Measurements from ENCODE around the gene UBA3.

UBA3 gene

GRCh38 chr3:69072928-69073327 is 7.2 kb downstream of the UBA3 start:
- TF ChIP-seq, protein P1, sequence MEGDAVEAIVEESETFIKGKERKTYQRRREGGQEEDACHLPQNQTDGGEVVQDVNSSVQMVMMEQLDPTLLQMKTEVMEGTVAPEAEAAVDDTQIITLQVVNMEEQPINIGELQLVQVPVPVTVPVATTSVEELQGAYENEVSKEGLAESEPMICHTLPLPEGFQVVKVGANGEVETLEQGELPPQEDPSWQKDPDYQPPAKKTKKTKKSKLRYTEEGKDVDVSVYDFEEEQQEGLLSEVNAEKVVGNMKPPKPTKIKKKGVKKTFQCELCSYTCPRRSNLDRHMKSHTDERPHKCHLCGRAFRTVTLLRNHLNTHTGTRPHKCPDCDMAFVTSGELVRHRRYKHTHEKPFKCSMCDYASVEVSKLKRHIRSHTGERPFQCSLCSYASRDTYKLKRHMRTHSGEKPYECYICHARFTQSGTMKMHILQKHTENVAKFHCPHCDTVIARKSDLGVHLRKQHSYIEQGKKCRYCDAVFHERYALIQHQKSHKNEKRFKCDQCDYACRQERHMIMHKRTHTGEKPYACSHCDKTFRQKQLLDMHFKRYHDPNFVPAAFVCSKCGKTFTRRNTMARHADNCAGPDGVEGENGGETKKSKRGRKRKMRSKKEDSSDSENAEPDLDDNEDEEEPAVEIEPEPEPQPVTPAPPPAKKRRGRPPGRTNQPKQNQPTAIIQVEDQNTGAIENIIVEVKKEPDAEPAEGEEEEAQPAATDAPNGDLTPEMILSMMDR (IDR thresholded peaks at IDR 0.05; ENCODE audit: extremely low read depth, missing control alignments), result no peak
- no peak for DNase-seq (ENCODE audit: low spot score)

DNA sequence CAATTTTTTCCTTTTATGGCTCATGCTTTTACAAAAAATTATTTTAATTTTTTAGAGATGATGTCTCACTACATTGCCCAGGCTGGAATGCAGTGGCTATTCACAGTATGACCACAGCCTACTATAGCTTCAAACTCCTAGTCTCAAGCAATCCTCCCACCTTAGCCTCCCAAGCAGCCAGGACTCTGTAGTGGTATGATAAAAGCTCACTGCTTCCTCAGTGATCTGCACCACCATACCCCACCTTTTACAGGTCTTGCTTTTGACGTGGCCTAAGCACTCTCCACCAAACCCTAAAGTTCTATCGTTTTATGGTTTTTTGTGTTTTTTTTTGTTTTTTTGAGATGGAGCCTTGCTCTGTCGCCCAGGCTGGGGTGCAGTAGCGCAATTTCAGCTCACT is 14.0 kb downstream of the UBA3 start:
- TF ChIP-seq, protein P1 (IDR thresholded peaks at IDR 0.05; ENCODE audit: extremely low read depth, missing control alignments), result no peak

GRCh38 chr3:69065318-69065964 is 14.7 kb downstream of the UBA3 start:
- no peak for DNase-seq (ENCODE audit: low spot score)

More for the DNA sequence above, 14.0 kb downstream of the UBA3 start:
- no peak for DNase-seq (ENCODE audit: low spot score)

DNA sequence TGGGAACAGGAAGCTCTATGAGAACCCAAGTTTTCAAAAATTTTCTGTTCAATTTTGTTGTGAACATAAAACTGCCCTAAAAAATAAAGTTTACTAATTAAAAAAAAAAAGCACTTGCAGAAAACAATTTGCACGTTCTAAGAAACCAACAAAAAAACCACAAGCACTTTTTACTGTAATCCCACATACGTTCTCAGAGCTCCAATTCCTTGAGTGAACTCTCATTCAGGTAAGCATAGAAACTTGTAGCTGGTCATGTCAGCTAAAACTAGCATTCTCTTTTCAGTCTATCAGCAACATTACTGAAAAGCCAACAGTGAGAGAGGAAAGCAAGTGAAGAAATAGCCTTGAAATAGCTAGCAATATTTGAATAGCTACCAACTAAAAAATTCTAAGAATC is 16.5 kb downstream of the UBA3 start:
- DNase-seq (ENCODE audit: low spot score), result no peak
- TF ChIP-seq, protein P1 (IDR thresholded peaks at IDR 0.05; ENCODE audit: extremely low read depth, missing control alignments), result no peak

More at GRCh38 chr3:69065318-69065964, 14.7 kb downstream of the UBA3 start:
- TF ChIP-seq, protein P1 (IDR thresholded peaks at IDR 0.05; ENCODE audit: extremely low read depth, missing control alignments), result no peak

GRCh38 chr3:69059688-69060087 is 20.5 kb downstream of the UBA3 start:
- DNase-seq (ENCODE audit: low spot score), result no peak
- TF ChIP-seq, protein P1 (IDR thresholded peaks at IDR 0.05; ENCODE audit: extremely low read depth, missing control alignments), result no peak

DNA sequence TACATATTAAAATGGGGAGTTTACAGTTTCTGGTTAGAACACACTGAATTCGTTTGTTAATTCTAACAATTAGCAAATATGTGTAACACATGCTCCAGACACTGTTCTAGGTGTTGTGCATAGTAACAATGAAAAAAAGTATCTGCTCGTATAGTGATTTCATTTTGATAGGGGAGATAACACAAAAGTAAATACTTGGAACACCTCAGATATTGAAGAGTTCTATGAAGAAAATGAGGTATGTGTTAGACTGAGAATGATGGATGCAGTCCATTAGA is 21.3 kb downstream of the UBA3 start:
- TF ChIP-seq, protein P1 (IDR thresholded peaks at IDR 0.05; ENCODE audit: extremely low read depth, missing control alignments), result no peak
- no peak for DNase-seq (ENCODE audit: low spot score)

DNA sequence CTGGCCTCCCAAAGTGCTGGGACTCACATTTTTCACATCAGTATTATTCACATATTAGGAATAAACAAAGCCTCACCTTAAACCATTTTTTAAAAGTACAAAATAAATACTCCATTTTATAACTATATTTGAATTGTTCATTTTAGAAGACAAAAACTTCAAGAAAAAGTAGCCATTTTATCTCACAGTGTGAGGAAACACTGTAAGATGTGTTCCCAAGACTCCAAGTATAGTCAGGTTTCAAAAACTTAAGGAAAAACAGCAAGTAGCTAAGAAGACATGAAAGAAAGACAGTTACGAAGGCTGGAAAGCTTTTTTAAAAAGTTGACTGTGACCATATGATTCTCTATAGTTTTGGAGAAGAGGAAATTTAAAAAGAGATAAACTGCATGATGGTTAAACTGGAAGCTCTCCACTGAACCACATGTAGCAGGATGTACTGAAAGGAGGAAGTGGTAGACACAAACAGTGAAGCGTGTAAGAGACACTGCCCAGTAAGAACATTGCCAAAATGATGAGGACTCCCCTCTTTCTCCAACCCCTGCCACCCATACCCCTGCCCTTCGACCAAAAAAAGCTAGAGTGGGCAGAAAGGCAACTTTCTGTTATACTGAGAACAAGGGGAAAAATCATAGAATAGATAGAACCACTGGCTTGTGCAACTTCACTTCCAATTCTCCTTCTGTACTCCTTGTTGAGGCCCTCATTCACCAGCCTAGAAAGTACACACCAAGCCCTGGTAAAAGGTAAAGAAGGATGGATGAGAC is 21.8 kb downstream of the UBA3 start:
- TF ChIP-seq, protein P1 (IDR thresholded peaks at IDR 0.05; ENCODE audit: extremely low read depth, missing control alignments), result no peak
- DNase-seq (ENCODE audit: low spot score), result peak; percentile 27
